ENCODE data around the gene FAM3A.
A peak's percentile ranks its signal among the peaks of the same experiment; 100 is the strongest.

The FAM3A gene

DNA sequence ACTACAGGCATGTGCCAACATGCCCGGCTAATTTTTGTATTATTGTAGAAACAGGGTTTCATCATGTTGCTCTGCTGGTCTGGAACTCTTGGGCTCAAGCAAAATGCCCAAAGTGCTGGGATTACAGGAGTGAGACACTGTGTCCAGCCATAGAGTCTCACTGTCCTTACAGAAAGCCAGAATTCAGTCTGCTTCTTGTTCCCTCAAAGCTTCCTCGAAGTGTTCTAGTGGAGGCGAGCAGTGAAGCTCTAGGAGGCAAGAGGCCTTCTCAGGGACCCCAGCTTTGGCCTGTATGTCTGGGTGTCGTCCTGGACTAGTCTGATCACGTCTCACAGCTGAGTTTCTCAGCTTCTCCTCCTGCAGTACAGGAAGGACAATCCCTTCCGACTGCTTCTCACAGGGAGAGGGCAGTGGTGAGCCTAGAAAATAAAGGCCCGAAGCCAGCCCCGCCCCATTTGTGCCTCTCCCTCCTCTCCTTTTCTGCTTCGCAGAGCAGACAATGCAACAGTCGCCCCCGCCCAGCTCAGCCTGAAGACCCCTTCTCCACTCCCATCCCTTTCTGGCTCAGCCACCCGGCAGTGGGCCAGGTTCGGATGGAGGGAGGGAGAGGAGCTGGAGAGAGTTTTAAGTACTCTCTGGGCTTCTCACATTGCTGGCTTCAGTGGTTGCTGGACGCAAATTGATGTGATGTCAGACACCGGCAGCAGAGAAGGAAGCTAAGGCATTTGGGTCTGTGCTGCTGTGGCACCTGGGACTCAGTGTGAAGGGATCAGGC lies 11.1 kb upstream of the FAM3A start:
- Histone ChIP-seq H3K9me3 (ENCODE audit: severe bottlenecking) (peaks cover 6% of the 10 kb centered on the region), H3K4me3 (ENCODE audit: low read depth, low read length) (peak overlapping the region; percentile 33), H3K36me3 (peaks cover 21% of the 10 kb centered on the region), H3K27me3 (ENCODE audit: insufficient read depth, low read depth, severe bottlenecking) (peaks cover 24% of the 10 kb centered on the region), H3K27ac (peak overlapping the region; percentile 74)
- DNase-seq, result peak; percentile 93
- TF ChIP-seq, protein P1, sequence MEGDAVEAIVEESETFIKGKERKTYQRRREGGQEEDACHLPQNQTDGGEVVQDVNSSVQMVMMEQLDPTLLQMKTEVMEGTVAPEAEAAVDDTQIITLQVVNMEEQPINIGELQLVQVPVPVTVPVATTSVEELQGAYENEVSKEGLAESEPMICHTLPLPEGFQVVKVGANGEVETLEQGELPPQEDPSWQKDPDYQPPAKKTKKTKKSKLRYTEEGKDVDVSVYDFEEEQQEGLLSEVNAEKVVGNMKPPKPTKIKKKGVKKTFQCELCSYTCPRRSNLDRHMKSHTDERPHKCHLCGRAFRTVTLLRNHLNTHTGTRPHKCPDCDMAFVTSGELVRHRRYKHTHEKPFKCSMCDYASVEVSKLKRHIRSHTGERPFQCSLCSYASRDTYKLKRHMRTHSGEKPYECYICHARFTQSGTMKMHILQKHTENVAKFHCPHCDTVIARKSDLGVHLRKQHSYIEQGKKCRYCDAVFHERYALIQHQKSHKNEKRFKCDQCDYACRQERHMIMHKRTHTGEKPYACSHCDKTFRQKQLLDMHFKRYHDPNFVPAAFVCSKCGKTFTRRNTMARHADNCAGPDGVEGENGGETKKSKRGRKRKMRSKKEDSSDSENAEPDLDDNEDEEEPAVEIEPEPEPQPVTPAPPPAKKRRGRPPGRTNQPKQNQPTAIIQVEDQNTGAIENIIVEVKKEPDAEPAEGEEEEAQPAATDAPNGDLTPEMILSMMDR (IDR thresholded peaks at IDR 0.05; ENCODE audit: low read depth, low read length), result peak; percentile 79

DNA sequence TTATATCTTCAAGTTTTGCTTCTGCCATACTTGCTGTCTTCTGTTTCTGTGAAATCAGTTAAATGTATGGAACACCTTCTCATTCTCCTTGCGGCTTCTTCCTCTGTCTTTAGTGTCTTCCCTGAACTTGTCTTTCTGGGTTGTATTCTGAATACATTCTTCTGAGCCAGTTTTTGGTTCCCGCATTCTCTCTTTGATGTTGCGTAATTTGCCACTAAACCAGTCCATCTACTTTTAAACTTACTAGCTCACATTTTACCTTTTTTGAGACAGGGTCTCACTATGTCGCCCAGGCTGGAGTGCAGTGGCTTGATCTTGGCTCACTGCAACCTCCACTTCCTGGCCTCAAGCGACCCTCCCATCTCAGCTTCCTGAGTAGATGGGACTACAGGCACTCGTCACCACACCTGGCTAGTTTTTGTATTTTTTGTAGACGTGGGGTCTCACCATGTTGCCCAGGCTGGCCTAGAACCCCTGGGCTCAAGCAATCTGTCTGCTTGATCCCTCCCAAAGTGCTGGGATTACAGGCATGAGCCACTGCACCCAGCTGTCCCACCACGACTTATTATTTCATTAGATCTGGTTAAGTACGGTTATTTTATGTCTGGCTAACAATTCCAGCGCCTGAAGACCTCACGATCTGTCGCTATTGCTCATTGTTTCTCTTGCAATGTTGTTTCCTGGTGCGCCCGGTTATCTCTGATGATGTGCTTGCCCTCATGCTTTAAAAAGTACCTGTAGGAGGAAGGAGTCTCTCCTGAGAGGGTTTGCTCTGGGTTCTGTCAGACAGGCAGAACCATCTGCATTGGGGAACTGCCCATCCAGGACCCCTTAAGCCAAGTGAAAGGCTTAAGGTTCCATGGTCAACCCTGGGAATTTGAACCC lies 9.8 kb upstream of the FAM3A start:
- TF ChIP-seq, protein P1 (IDR thresholded peaks at IDR 0.05; ENCODE audit: low read depth, low read length), result no peak
- DNase-seq, result no peak
- peaks cover 22% of the 10 kb centered on the region for H3K27me3 ChIP-seq (ENCODE audit: insufficient read depth, low read depth, severe bottlenecking)
- H3K27ac ChIP-seq, result peak overlapping the region; percentile 74
- H3K36me3 ChIP-seq, result peaks cover 15% of the 10 kb centered on the region
- H3K9me3 ChIP-seq (ENCODE audit: severe bottlenecking), result peaks cover 6% of the 10 kb centered on the region
- no peak overlapping the region for H3K4me3 ChIP-seq (ENCODE audit: low read depth, low read length)

DNA sequence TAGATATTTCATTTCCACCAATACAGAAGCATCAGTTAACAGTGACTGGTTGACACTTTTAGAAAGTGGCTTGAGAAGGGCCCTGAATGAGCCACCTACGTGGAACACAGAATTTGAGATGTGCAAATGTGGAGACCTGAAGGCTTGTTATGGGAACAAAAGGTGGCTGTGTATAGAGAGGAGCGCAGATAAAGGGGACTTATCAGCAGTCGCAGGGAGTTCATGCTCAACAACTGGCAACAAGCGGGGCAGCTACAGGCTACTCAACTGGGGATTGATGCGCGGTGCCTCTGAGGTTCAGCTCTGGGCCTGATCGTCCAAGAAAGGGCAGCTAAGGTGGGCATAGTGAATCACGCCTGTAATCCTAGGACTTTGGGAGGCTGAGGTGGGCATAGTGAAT lies 3.4 kb upstream of the FAM3A start:
- DNase-seq, result no peak
- H3K36me3 ChIP-seq, result no peaks in the 10 kb centered on the region; the same call in 1 of the 2 replicates
- TF ChIP-seq, protein P1 (IDR thresholded peaks at IDR 0.05; ENCODE audit: low read depth, low read length), result no peak
- no peak overlapping the region for H3K4me3 ChIP-seq (ENCODE audit: low read depth, low read length)
- H3K27me3 ChIP-seq (ENCODE audit: insufficient read depth, low read depth, severe bottlenecking), result peaks cover 7% of the 10 kb centered on the region
- H3K9me3 ChIP-seq (ENCODE audit: severe bottlenecking), result peaks cover 6% of the 10 kb centered on the region
- H3K27ac ChIP-seq, result no peak overlapping the region

DNA sequence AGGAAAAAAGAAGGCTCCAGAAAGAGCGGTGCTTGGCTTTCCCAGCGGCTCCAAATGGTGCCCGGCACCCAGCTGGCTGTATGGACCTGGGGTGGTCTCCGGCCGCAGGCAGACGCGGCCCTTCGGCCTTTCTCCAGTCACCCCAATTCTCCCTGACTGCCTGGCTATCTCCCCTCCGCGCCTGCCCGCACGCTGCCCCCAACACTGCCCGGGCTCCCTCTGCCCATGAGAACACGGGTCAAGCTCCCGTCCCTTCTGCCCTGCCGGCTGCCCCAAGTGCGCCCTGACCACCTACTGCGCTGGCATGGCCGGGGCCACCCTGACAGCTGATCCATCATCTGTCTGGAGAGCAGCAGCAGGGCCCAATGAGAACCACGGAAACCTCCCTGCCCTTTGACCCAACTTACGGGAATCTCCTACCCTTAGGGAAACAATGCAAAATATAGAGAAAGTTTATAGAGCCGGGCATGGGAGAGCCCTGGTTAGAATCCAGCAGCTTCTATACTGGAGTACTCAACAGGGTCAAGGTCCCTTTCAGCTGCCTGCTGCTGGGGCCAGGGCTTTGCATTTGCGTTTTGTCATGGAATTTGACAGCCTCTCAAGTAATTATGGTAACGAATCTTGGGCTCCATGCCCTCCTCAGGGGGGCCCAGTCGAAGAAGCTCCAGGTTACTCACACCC lies 1.2 kb upstream of the FAM3A start:
- Histone ChIP-seq H3K27ac (no peak overlapping the region), H3K27me3 (ENCODE audit: insufficient read depth, low read depth, severe bottlenecking) (peaks cover 8% of the 10 kb centered on the region), H3K36me3 (no peaks in the 10 kb centered on the region; the same call in none of the 2 replicates), H3K9me3 (ENCODE audit: severe bottlenecking) (peaks cover 3% of the 10 kb centered on the region), H3K4me3 (ENCODE audit: low read depth, low read length) (no peak overlapping the region)
- DNase-seq, result no peak
- TF ChIP-seq, protein P1 (IDR thresholded peaks at IDR 0.05; ENCODE audit: low read depth, low read length), result no peak

DNA sequence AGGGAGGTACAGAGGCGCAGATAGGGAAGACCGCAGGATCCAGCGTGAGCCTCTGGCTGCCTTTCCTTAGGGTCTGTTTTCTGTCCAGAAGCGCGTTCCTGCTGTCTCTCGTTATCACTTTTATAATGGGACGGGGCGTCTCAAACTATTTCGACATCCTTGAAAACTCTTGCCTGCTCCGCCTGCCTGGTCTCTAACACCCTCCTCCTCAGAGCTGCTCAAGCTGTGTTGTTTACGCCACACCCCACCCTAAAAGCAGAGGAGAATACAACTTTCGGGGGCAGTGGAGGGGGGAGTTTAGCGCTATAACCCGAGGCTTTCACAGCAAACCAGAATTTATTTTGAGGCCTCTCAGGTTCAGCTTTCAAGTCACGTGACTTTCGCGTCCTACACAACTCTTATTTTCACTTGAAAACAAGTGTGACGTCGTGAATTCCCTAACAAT lies 646 bp upstream of the FAM3A start:
- peaks cover 3% of the 10 kb centered on the region for H3K9me3 ChIP-seq (ENCODE audit: severe bottlenecking)
- peak overlapping the region; percentile 53 for H3K27ac ChIP-seq
- no peaks in the 10 kb centered on the region; the same call in none of the 2 replicates for H3K36me3 ChIP-seq
- DNase-seq, result no peak
- peak overlapping the region; percentile 17 for H3K4me3 ChIP-seq (ENCODE audit: low read depth, low read length)
- TF ChIP-seq, protein P1 (IDR thresholded peaks at IDR 0.05; ENCODE audit: low read depth, low read length), result no peak
- H3K27me3 ChIP-seq (ENCODE audit: insufficient read depth, low read depth, severe bottlenecking), result peaks cover 10% of the 10 kb centered on the region
